ENCODE measurements around the gene BYSL. TPM values are rescaled to one million over a fixed set of nuclear protein-coding genes. Genes with fewer than 3 reads are reported as not detected.
A peak's percentile ranks its signal among the peaks of the same experiment; 100 is the strongest.

Gene BYSL, protein sequence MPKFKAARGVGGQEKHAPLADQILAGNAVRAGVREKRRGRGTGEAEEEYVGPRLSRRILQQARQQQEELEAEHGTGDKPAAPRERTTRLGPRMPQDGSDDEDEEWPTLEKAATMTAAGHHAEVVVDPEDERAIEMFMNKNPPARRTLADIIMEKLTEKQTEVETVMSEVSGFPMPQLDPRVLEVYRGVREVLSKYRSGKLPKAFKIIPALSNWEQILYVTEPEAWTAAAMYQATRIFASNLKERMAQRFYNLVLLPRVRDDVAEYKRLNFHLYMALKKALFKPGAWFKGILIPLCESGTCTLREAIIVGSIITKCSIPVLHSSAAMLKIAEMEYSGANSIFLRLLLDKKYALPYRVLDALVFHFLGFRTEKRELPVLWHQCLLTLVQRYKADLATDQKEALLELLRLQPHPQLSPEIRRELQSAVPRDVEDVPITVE
- total RNA-seq (2014; rRNA removed; shearing (Covaris generic)), result 38.4 and 60.0 TPM in 2 replicates
- 29.8 and 30.1 TPM in 2 replicates for polyA plus RNA-seq (2015; cell fraction: cytosol; rRNA removed)
- polyA plus RNA-seq (2015; cell fraction: nucleus; rRNA removed), result 32.1 and 41.2 TPM in 2 replicates

DNA sequence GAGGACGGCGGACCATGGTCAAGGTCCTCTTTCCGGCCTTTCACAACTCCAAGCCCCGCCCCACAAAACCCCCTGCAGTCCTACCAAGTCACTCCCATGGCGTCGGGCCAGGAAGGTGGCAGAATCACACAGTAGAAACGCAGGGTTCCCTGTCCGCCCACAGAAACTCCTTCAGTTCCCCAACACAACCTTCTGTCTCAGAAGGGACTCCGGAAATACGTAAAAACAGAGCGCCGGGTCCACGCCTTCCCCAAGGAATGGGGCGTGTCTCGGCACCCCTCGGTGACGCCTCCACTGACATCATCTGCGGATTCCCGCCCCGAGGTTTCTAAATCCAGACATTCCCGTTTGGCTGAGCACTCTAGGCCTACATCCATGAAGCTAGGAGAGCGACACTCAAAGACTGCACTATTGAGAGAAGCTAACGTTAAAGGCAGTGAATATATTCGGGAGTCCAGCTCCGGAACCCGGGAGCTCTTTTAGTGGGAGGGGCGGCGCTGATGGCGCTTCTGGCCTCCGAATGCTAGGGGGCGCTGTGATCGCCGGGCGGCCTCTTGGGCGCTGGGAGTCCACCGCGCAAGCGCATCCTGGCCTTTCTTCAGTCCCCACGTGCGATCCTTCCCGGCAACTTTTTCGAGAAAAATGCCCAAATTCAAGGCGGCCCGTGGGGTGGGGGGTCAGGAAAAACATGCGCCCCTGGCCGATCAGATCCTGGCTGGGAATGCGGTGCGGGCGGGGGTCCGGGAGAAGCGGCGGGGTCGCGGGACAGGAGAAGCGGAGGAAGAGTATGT, at the start of gene BYSL, which contains the start of gene MED20:
Gene BYSL, plus strand, starts transcription at position 579 of the 791 bp plus-strand sequence. Its CDS starts 64 bp downstream, at position 643.
Gene MED20, minus strand, starts transcription at position 219 of the 791 bp plus-strand sequence. Its CDS starts 121 bp downstream, at position 98.
- DNase-seq (ENCODE audit: low read depth), result peak; percentile 95

DNA sequence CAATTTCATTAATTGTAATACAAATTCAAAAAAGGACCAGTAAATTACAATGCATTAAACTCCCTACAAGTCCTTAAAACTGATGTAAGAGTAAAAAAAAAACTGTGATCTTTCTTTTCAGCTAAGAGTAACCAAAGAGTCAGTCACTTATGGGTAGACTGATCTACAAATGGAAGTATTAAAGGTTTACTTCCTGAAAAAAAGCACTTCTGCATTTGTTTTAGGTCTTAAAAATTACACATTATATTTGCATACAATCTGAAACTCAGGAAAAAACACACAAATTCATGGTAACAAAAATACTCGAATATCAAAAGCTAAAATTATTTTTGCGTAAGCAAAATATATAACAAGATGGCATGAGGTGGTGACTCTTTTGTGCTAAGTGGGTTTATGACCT, 49.6 kb upstream of the BYSL start:
- DNase-seq (ENCODE audit: low read depth), result no peak

DNA sequence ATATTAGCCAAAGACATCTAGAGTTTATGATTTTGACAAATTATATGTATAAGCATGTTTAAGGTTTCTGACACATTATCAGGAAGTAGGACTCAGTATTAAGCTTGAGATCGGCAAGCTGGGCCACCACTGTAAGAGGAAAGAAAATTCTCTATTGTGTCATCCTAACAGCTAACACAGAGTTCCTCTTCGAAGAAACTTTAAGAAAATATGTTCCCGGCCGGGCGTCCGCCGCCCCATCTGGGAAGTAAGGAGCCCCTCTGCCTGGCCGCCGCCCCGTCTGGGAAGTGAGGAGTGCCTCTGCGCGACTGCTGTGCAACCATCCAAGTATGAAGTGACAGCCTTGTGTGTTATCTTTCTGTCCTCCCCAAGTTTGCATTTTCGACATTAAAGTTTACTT, 49.2 kb upstream of the BYSL start:
- DNase-seq (ENCODE audit: low read depth), result no peak

DNA sequence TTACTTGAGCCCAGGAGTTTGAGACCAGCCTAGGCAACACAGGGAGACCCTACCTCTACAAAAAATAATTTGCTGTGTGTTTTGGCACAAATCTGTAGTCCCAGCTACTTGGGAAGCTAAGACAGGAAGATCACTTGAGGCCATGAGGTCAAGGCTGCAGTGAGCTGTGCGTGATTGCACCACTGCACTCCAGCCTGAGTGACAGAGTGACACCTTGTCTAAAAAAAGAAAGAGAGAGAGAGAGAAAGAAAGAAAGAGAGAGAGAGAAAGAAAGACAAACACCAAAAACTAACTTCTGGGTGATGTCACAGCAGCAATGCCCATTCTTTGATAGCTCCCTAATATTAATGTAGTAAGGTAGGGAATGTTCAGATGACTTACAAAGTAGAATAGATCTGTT, 46.6 kb upstream of the BYSL start:
- no peak for DNase-seq (ENCODE audit: low read depth)

DNA sequence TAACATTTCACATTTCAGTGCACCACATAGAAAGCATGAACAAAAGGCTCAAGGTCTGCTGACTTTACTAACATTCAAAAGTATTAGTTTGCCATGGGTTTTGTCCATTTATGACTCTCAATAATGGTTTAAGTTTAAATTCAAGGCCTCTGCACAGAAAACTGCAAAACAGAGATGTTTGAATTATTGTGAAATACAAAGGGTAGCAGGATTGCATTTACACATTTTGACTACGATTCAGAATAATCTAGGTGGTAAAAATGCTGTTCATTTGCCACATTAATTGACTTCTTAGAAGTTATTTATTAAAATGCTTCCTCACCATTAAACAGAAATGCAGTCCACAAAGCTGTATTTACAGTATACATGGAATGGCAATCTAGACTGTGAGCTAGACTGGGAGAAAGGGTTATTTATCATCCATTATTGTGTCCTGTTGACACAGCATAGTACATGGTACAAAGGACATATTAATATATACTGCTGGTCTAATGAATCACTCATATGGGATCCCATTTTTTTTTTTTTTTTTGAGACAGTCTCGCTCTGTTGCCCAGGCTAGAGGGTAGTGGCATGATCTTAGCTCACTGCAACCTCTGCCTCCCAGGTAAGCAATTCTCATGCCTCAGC, 44.1 kb upstream of the BYSL start:
- no peak for DNase-seq (ENCODE audit: low read depth)

DNA sequence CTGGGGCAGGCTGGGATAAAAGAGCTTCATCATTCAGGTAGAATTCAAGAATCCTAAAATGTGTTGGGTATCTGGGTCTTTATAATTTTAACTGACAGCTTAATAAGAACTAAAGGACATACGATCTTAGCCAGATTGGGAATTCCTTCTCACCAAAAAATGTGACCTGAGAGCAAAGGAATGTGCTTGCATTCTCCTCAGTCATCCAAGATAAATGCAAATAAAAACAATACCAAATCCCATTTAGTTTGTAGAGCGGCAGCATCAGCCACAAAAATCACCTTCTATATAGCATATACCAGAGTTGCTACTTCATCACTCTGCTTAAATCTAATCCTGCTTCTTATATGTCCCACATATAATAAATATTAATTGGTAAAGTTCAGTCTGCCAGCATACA, 43.1 kb upstream of the BYSL start:
- peak; percentile 21 for DNase-seq (ENCODE audit: low read depth)

DNA sequence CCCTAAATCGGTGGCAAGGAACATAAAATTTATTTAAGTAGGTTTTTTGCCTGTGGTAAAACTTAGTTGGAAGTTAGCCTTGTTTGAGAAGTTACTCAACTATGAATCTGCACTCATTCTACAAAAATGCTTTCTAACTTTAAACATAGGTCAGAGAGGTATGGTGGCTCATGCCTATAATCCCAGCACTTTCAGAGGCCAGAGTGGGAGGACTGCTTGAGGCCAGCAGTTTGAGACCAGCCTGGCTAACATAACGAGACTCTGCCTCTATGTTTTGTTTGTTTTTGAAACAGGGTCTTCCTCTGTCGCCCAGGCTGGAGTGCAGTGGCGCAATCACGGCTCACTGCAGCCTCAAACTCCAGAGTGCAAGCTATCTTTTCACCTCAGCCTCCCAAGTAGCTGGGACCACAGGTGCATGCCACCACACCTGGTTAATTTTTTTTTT, 42.3 kb upstream of the BYSL start:
- no peak for DNase-seq (ENCODE audit: low read depth)

DNA sequence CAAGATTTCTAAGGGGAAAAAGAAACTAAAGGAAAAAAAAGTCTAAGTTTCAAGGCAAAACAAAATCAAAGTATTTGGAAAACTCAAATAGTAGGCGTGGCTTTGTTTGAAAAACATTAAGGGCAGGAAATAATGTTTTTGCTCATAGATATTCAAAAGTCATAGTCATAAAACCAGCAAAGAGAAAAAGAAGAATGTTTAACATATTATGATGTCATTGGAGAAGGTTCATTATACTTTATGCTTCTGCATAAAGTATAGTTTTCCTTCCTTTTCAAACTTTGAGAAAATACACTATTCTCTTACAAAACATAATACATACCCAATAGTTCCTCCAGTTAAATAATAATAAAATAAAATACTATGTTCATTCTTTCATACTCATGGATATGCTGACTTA, 39.8 kb upstream of the BYSL start:
- DNase-seq (ENCODE audit: low read depth), result no peak

DNA sequence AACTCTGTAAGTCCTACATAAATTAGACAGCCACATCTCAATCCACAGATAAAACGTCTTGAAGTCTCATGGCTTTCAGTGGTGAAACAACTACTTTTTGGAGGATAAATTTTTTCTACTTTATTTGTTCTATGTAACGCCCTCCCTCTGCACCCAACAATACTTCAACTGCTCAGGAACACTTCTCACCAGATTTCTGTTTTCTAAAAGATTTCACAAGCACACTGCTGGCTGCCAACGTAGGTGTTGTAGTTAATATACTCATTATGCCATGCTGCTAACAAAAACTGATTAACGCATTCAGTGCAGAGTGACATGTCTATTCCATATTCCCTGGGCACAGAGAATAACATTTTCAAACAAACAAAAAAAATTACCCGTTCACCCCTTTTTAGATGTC, 36.3 kb upstream of the BYSL start:
- no peak for DNase-seq (ENCODE audit: low read depth)

DNA sequence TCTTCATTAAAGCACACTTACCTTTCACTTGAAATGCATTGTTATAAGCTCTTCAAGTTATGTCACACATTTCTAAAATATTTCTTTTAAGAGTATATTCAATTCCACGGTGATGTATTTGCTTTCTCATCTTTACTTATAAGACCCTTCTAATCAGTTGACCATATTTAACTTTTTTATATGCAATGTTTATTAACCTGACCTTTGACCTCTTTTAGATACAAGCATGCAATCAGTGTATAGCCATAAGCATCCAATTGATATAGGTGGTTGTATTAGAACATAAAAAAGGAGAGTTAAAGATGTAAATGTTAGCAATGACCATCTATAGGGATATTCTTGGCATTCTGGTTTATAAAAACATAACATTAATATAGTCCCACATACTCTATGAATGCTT, 35.4 kb upstream of the BYSL start:
- no peak for DNase-seq (ENCODE audit: low read depth)

DNA sequence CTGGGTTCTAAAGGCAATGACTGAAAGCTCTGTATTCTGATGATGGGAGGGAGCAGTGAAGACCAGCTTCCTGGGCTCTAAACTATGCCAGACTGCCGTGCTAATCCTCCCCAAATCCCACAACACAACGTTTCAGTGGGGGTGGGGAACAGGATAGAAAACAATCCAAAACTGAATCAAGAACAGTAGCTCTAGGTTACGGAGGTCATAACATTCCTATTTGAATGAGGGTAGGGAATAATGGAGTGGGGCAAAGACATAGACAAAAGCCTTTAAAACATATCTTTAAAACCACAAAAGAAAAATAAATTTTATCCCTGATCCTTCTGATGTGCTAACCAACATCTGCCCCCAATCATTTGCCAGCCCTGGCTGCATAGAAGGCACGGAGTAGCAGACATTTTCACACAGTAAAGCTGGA, 34.0 kb upstream of the BYSL start:
- DNase-seq (ENCODE audit: low read depth), result no peak

DNA sequence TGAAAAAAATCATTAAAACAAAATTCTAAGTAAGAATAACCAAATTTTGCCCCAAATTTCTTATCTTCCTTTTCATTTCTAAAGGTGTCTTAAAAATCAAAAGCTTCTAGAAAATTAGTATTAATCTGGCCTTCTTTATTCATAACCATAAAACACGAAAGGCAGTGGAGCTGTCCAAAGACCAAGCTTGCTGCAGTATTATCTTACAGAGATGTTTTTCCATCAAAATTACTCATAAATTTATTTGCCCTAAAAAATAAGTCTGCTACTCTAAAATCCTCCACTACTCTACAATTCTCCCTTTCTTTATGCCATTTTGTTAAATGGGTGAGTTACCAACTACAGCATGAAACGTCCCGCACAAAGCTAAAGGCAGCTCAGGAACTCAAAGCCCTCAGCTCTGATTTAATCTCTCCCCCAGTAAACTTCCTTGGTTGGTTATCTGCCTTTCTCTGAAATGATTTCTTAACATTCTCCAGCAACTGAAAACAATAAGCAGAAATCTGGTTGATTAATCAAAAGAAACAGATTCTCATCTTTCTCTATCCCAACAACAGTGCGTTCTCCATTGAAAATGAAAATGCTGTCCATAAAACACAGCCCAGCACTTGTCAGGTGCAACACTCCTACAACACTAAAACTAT, 28.3 kb upstream of the BYSL start:
- DNase-seq (ENCODE audit: low read depth), result no peak

DNA sequence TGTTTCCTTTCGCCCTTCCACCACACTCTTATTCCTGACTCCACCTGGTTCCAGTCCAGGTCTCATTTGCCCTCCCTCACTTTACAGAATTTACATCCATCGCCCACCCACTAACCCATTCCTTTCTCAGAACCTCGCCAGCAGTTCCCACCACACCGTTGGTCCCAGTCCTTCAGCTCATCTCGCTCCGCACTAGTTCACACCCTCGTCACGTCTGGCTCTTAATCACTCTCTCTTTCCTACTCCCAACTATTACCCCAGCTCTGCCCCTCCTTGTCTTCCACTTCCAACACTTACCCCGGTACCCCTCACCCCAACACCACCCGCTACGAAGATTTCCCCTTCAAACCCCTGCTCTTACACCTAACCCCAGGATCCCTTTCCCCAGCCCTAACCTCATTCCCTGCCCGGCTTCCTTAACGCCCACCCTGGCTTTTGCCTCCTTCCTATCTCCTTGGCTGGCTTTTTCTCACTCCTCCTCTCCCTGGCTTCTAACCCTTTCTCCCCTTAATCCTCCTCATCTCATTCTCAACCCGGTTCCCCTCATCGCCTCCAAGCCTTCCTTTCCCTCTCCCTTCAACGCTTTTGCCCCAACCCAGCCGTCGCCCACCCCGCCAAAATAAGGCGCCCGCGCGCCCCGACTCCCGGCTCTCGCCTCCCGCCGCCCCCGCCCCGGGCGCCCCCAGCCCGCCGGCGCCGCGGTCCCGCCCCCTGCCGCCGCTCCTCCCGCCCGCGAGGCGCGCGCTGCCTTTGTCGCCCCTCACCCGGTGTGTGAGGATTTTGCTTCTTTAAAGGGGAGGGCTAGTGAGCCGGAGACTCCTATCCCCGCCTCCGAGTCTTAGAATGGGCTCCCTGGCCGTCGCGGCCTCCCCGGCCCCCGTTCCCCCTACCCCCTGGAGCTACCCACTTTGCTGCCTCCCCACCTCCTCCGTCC, 26.7 kb upstream of the BYSL start:
- DNase-seq (ENCODE audit: low read depth), result no peak

DNA sequence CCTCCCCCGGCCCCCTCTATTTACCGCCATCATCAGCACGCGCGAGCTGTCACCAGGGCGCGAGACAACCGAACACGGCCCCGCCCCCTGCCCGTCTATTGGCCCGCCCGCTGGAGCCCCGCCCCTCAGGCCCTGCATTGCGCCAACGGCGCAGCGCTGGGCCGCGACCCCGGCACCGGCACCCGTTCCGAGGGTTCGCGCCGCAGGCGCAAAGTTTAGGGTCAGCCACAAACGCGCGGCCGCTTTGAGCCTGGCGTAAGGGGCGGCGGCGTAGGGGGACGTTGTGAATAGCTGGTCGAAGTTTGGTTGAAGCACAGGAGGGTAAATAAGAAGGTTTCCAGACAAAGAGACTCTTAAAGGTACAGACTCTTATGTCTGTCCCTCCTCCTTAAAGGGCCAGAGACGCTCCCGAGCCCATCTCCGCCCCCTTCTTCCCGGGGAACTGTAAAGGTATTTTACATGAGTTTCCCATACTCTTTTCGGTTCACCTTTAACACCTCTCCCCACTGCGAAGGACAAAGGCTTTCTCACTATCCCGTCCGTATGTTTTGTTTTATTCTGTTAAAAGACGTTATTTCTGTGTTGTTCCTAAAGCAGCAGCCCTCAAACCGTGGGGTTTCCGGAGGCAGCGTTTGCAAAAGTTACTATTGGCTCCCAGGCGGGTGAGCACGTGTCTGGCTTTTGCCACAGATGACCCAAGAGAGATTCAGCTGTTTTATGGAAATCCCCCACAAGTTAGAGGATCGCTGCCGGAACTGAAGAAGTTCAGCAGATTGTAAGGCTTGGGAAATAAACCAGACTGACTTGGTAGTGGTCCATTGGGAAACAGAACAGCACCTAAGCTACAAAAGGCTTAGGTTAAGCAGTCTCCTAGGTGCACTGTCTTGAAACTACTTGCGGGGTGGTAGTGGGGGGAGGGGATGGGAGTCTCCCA, 25.7 kb upstream of the BYSL start, which contains the start of gene USP49:
Gene USP49, minus strand, starts transcription at position 76 of the 934 bp plus-strand sequence. CDS start 88,392 bp downstream, outside the sequence.
- DNase-seq (ENCODE audit: low read depth), result peak; percentile 76

DNA sequence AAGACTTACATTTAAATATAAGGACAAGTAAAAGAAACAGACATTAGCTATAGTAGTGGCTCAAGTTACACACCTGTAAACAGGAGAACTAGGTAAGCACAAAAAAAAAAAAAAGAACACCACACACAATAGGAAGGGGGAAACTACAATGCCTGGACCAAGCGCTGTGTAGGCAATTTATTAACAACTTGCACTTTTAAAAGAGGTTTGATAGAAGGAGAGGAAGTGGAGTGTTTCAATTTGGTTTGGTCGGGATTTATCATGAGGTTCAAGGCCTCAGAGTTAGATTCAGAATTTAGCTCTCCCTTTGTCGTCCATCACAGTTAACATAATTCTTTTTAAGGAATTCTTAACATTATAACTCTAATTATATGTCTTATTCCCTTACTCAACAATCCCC, 25.0 kb upstream of the BYSL start:
- DNase-seq (ENCODE audit: low read depth), result no peak

DNA sequence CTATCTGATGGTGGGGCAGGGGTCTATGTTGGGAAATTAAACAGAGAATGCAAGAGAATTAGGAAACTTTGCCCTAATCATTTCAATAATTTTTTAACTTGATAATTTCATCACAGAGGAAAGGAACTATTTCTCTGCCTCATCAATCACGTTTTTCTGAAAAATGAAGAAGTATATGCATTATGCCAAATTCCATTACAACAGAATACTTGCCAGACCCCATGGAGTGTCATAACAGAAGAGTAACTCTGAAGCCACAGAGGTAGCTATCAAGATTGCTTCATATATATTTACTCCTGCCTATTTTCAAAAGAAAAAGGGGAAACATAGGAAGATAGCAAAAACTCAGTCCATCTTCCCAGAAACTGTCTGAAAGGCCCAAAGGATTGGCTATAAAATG, 20.4 kb upstream of the BYSL start:
- no peak for DNase-seq (ENCODE audit: low read depth)

DNA sequence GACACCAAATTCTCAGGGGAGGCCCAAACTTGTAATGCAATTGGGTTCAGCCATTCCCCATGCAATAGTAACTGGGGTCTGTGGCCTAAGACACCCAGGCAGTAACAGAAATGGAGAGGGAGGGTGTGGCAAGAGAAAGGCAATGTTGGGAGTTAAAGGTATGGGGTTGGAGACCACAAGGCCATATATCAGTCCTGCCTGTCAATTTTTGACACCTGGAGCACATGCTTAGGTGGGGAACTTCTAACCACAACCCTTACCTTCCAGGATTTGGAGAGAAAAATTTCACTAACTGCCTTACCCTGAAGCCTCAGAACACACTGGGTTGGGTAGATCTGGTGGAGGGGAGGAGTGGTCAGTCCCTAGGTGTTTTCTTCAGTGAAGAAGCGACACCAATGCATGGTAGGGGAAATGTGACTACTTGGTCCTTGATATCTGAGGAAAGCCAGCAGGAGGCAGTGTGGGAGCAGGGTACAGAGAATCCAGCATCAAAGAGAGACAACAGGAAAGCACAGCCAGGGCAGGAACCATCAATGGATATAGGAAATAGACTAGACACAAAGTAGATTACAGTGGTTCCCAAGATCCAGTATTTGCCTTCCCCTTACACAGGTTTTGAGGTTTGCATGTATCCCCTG, 19.3 kb upstream of the BYSL start:
- DNase-seq (ENCODE audit: low read depth), result peak; percentile 32

DNA sequence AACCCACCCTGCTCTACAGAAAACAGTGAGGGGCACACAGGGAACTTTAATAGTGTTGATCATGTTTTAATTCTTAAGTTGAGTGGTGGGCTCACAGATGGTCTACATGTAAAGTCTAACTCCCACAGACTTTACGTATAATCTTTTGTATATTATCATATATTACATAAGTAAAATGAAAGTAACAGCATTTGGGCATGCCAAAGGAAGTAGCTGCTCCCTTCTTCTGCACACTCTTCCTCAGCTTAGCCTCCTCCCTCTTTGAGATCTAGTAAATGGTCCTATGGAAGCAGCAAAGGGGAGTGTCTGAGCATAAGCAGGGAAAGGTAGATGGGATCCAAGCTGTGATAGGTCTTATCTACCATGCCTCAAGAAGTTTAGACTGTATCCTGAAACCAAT, 11.6 kb upstream of the BYSL start:
- no peak for DNase-seq (ENCODE audit: low read depth)

Data from HT1080 (cell line).